ENCODE results near the gene TAS2R1.
A peak's percentile ranks its signal among the peaks of the same experiment; 100 is the strongest.

Gene TAS2R1

GRCh38 chr5:9630251-9630650 lies at the start of gene TAS2R1:
Gene TAS2R1, minus strand, starts transcription at chr5:9630351. Its CDS starts 319 bp downstream, at chr5:9630032.
- no peak for DNase-seq (ENCODE audit: low read depth, low spot score)

GRCh38 chr5:9670371-9670770 lies 40.2 kb upstream of the TAS2R1 start:
- no peak for DNase-seq (ENCODE audit: low read depth, low spot score)

- DNase-seq (ENCODE audit: low read depth, low spot score): no peak
These were observed 37.8 kb upstream of the TAS2R1 start for GRCh38 chr5:9667906-9668305.

- no peak for DNase-seq (ENCODE audit: low read depth, low spot score)
These were observed 33.7 kb upstream of the TAS2R1 start for GRCh38 chr5:9663891-9664290.

- no peak for DNase-seq (ENCODE audit: low read depth, low spot score)
These were observed 31.3 kb upstream of the TAS2R1 start for GRCh38 chr5:9661316-9662015.

- no peak for DNase-seq (ENCODE audit: low read depth, low spot score)
These were observed 28.6 kb upstream of the TAS2R1 start for GRCh38 chr5:9658706-9659105.

- no peak for DNase-seq (ENCODE audit: low read depth, low spot score)
These were observed 27.7 kb upstream of the TAS2R1 start for GRCh38 chr5:9657819-9658218.

- DNase-seq (ENCODE audit: low read depth, low spot score): peak; percentile 5
These were observed 25.5 kb upstream of the TAS2R1 start for GRCh38 chr5:9655641-9656040.

GRCh38 chr5:9654886-9655285 lies 24.7 kb upstream of the TAS2R1 start:
- peak; percentile 18 for DNase-seq (ENCODE audit: low read depth, low spot score)

GRCh38 chr5:9653811-9654210 lies 23.7 kb upstream of the TAS2R1 start:
- peak; percentile 92 for DNase-seq (ENCODE audit: low read depth, low spot score)

GRCh38 chr5:9653061-9653460 lies 22.9 kb upstream of the TAS2R1 start:
- DNase-seq (ENCODE audit: low read depth, low spot score): no peak

- no peak for DNase-seq (ENCODE audit: low read depth, low spot score)
These were observed 22.1 kb upstream of the TAS2R1 start for GRCh38 chr5:9652295-9652694.

GRCh38 chr5:9646843-9647242 lies 16.7 kb upstream of the TAS2R1 start:
- no peak for DNase-seq (ENCODE audit: low read depth, low spot score)

GRCh38 chr5:9644630-9645029 lies 14.5 kb upstream of the TAS2R1 start:
- DNase-seq (ENCODE audit: low read depth, low spot score): no peak

- DNase-seq (ENCODE audit: low read depth, low spot score): no peak
These were observed 12.5 kb upstream of the TAS2R1 start for GRCh38 chr5:9642621-9643020.

- DNase-seq (ENCODE audit: low read depth, low spot score): no peak
These were observed 11.7 kb upstream of the TAS2R1 start for GRCh38 chr5:9641806-9642355.

- DNase-seq (ENCODE audit: low read depth, low spot score): no peak
These were observed 2.3 kb upstream of the TAS2R1 start for GRCh38 chr5:9632495-9632894.

- no peak for DNase-seq (ENCODE audit: low read depth, low spot score)
These were observed 2.6 kb downstream of the TAS2R1 start for GRCh38 chr5:9627541-9627940.

- DNase-seq (ENCODE audit: low read depth, low spot score): no peak
These were observed 3.2 kb downstream of the TAS2R1 start for GRCh38 chr5:9626955-9627354.

- DNase-seq (ENCODE audit: low read depth, low spot score): no peak
These were observed 4.4 kb downstream of the TAS2R1 start for GRCh38 chr5:9625731-9626130.

- no peak for DNase-seq (ENCODE audit: low read depth, low spot score)
These were observed 4.9 kb downstream of the TAS2R1 start for GRCh38 chr5:9625286-9625685.

GRCh38 chr5:9624196-9624947 lies 5.8 kb downstream of the TAS2R1 start:
- DNase-seq (ENCODE audit: low read depth, low spot score): peak; percentile 65

- no peak for DNase-seq (ENCODE audit: low read depth, low spot score)
These were observed 6.5 kb downstream of the TAS2R1 start for GRCh38 chr5:9623661-9624060.

Measured in astrocyte of the hippocampus (primary cell).